ENCODE data around the gene HUS1B. TPM values are rescaled to one million over a fixed set of nuclear protein-coding genes. Genes with fewer than 3 reads are reported as not detected.

Gene HUS1B
- total RNA-seq, 2 experiments from 2014 or later, result 1.6 to 2.0 TPM

GRCh38 chr6:633611-634010 is 23.3 kb downstream of the HUS1B start:
- Mint-ChIP-seq H3K27ac (no peak overlapping the region), H3K4me3 (no peak overlapping the region), H3K27me3 (no peaks in the 10 kb centered on the region), H3K4me1 (peaks cover 6% of the 10 kb centered on the region), H3K9me3 (no peaks in the 10 kb centered on the region), H3K36me3 (peaks cover 24% of the 10 kb centered on the region)
- POLR2A ChIA-PET, result no interaction called here
- no peak for ATAC-seq (ENCODE audit: low read depth)
- DNase-seq, result no peak

GRCh38 chr6:628766-629165 is 28.1 kb downstream of the HUS1B start:
- DNase-seq (no peak), ATAC-seq (ENCODE audit: low read depth) (no peak)
- no peaks in the 10 kb centered on the region for H3K9me3 Mint-ChIP-seq
- peak overlapping the region; percentile 55 for H3K27ac Mint-ChIP-seq
- POLR2A ChIA-PET, result no interaction called here
- no peaks in the 10 kb centered on the region for H3K27me3 Mint-ChIP-seq
- H3K4me1 Mint-ChIP-seq, result peaks cover 8% of the 10 kb centered on the region
- no peak overlapping the region for H3K4me3 Mint-ChIP-seq
- peaks cover 19% of the 10 kb centered on the region for H3K36me3 Mint-ChIP-seq

DNA sequence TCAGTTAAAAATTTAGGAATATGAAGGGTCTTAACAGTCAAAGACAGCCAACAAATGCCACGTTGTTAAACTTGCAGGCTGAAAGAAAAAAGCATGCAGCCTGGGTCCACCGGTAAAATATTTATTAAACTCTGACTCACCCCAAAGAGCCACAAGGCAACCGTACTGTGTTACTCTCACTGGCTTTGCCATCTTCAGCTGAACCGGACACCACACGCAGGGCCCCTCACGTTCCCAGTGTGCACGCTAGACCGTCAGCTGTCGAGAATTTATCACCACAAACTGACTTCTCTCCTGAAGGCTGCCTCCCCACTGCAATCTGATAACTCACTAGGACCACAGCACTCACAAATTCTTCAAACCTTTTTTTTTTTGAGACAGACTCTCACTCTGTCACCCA is 30.7 kb downstream of the HUS1B start:
- Mint-ChIP-seq H3K9me3 (no peaks in the 10 kb centered on the region), H3K4me1 (peaks cover 8% of the 10 kb centered on the region), H3K4me3 (no peak overlapping the region), H3K36me3 (peaks cover 18% of the 10 kb centered on the region), H3K27me3 (no peaks in the 10 kb centered on the region), H3K27ac (no peak overlapping the region)
- DNase-seq (no peak), ATAC-seq (ENCODE audit: low read depth) (no peak)
- POLR2A ChIA-PET, result no interaction called here

DNA sequence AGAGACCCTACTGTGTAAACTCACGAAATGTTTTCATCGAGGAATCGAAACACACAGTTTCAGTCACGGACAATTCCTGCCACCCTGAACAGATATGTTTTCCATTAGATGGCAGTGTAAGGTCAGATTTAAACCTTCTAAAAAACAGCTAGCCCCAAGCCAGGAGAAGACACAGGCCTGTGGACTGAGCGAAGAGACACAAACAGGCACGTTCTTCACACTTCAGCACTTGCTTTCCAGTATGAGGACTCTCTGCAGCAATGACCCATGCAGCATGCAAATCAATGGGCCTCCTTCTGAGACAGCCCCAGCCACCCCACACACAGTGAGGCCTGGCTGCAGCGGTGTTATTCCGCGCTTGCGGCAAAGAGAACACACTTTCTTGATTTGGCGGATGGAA is 31.9 kb downstream of the HUS1B start:
- peaks cover 23% of the 10 kb centered on the region for H3K36me3 Mint-ChIP-seq
- no peaks in the 10 kb centered on the region for H3K27me3 Mint-ChIP-seq
- peaks cover 8% of the 10 kb centered on the region for H3K4me1 Mint-ChIP-seq
- no peak for DNase-seq
- H3K9me3 Mint-ChIP-seq, result no peaks in the 10 kb centered on the region
- ATAC-seq (ENCODE audit: low read depth), result no peak
- no peak overlapping the region for H3K4me3 Mint-ChIP-seq
- no peak overlapping the region for H3K27ac Mint-ChIP-seq
- POLR2A ChIA-PET, result no interaction called here

DNA sequence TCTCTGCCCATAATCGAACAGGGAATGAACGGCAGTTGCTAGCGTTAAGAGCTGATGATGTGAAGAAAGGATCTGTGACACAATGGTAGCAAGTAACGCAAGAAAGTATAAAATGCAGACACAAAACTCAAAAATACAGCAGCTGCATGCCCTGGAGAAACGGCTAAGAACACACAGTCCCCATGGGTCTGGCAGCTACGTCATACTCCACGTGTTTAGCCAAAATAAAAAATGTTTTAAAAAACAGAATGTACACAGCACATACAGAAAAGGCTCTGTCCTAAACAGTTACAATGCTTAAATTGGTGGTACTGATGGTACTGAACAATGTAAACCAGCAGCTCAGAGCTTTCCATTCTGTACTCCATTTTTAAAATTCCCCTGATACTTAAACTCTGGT is 34.4 kb downstream of the HUS1B start:
- Mint-ChIP-seq H3K9me3 (no peaks in the 10 kb centered on the region), H3K27me3 (no peaks in the 10 kb centered on the region), H3K4me1 (no peaks in the 10 kb centered on the region), H3K27ac (no peak overlapping the region), H3K4me3 (no peak overlapping the region), H3K36me3 (peaks cover 14% of the 10 kb centered on the region)
- POLR2A ChIA-PET, result no interaction called here
- no peak for DNase-seq
- no peak for ATAC-seq (ENCODE audit: low read depth)

- no peak for DNase-seq
- no peak overlapping the region for H3K4me3 Mint-ChIP-seq
- no peaks in the 10 kb centered on the region for H3K4me1 Mint-ChIP-seq
- H3K27ac Mint-ChIP-seq, result no peak overlapping the region
- H3K36me3 Mint-ChIP-seq, result peaks cover 17% of the 10 kb centered on the region
- no peaks in the 10 kb centered on the region for H3K9me3 Mint-ChIP-seq
- POLR2A ChIA-PET, result no interaction called here
- ATAC-seq (ENCODE audit: low read depth), result no peak
- no peaks in the 10 kb centered on the region for H3K27me3 Mint-ChIP-seq
Observed at GRCh38 chr6:621931-622330, 35.0 kb downstream of the HUS1B start.

DNA sequence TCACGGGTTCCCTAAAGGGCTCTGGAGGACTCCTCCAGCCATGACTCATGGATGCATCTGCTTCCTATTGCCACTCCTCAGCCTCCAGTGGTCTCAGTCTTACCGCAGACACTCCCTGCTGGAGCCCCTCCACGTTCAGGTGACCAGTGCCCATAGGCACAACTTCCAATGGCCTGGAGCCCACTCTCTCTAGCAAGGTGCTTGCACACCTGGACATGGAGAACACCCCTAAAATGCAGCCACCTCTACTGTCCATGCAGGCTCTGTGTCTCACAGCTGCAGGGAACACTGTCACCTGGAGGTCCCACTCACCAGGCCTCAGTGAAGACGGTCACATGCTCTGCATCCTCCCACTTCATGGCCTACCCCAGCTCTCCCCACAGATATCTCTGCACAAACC is 36.0 kb downstream of the HUS1B start:
- Mint-ChIP-seq H3K36me3 (peaks cover 19% of the 10 kb centered on the region), H3K27me3 (no peaks in the 10 kb centered on the region), H3K4me1 (no peaks in the 10 kb centered on the region), H3K4me3 (no peak overlapping the region), H3K9me3 (no peaks in the 10 kb centered on the region), H3K27ac (no peak overlapping the region)
- ATAC-seq (ENCODE audit: low read depth) (no peak), DNase-seq (no peak)
- POLR2A ChIA-PET, result no interaction called here

- Mint-ChIP-seq H3K4me1 (no peaks in the 10 kb centered on the region), H3K27me3 (no peaks in the 10 kb centered on the region)
Observed at GRCh38 chr6:620166-620565, 36.7 kb downstream of the HUS1B start.

GRCh38 chr6:617456-618100 is 39.3 kb downstream of the HUS1B start:
- Mint-ChIP-seq H3K4me1 (no peaks in the 10 kb centered on the region), H3K4me3 (no peak overlapping the region), H3K27ac (no peak overlapping the region), H3K27me3 (no peaks in the 10 kb centered on the region), H3K9me3 (no peaks in the 10 kb centered on the region), H3K36me3 (peaks cover 22% of the 10 kb centered on the region)
- ATAC-seq (ENCODE audit: low read depth), result no peak
- no peak for DNase-seq
- POLR2A ChIA-PET, result no interaction called here

More at GRCh38 chr6:620166-620565, 36.7 kb downstream of the HUS1B start:
- POLR2A ChIA-PET, result no interaction called here
- DNase-seq (no peak), ATAC-seq (ENCODE audit: low read depth) (no peak)
- Mint-ChIP-seq H3K9me3 (no peaks in the 10 kb centered on the region), H3K4me3 (no peak overlapping the region), H3K36me3 (peaks cover 25% of the 10 kb centered on the region), H3K27ac (no peak overlapping the region)

- H3K4me3 Mint-ChIP-seq, result no peak overlapping the region
- peaks cover 17% of the 10 kb centered on the region for H3K36me3 Mint-ChIP-seq
Observed at GRCh38 chr6:613981-614380, 42.9 kb downstream of the HUS1B start.

GRCh38 chr6:611928-612327 is 45.0 kb downstream of the HUS1B start:
- Mint-ChIP-seq H3K27ac (no peak overlapping the region), H3K27me3 (no peaks in the 10 kb centered on the region), H3K4me1 (peaks cover 5% of the 10 kb centered on the region), H3K9me3 (no peaks in the 10 kb centered on the region), H3K36me3 (peaks cover 13% of the 10 kb centered on the region), H3K4me3 (no peak overlapping the region)
- no peak for DNase-seq
- ATAC-seq (ENCODE audit: low read depth), result no peak
- POLR2A ChIA-PET, result no interaction called here

More at GRCh38 chr6:613981-614380, 42.9 kb downstream of the HUS1B start:
- no peaks in the 10 kb centered on the region for H3K9me3 Mint-ChIP-seq
- DNase-seq (no peak), ATAC-seq (ENCODE audit: low read depth) (no peak)
- no peak overlapping the region for H3K27ac Mint-ChIP-seq
- POLR2A ChIA-PET, result no interaction called here
- peaks cover 5% of the 10 kb centered on the region for H3K4me1 Mint-ChIP-seq
- no peaks in the 10 kb centered on the region for H3K27me3 Mint-ChIP-seq

GRCh38 chr6:610882-611281 is 46.0 kb downstream of the HUS1B start:
- Mint-ChIP-seq H3K4me3 (no peak overlapping the region), H3K27me3 (no peaks in the 10 kb centered on the region), H3K9me3 (peaks cover 2% of the 10 kb centered on the region), H3K36me3 (peaks cover 16% of the 10 kb centered on the region), H3K27ac (no peak overlapping the region), H3K4me1 (peaks cover 6% of the 10 kb centered on the region)
- DNase-seq (no peak), ATAC-seq (ENCODE audit: low read depth) (no peak)
- POLR2A ChIA-PET, result no interaction called here

- Mint-ChIP-seq H3K9me3 (peaks cover 3% of the 10 kb centered on the region), H3K27ac (no peak overlapping the region), H3K36me3 (peaks cover 12% of the 10 kb centered on the region), H3K4me1 (peaks cover 8% of the 10 kb centered on the region), H3K27me3 (no peaks in the 10 kb centered on the region), H3K4me3 (no peak overlapping the region)
- POLR2A ChIA-PET, result no interaction called here
- DNase-seq (no peak), ATAC-seq (ENCODE audit: low read depth) (no peak)
Observed at GRCh38 chr6:609905-610304, 47.0 kb downstream of the HUS1B start.

DNA sequence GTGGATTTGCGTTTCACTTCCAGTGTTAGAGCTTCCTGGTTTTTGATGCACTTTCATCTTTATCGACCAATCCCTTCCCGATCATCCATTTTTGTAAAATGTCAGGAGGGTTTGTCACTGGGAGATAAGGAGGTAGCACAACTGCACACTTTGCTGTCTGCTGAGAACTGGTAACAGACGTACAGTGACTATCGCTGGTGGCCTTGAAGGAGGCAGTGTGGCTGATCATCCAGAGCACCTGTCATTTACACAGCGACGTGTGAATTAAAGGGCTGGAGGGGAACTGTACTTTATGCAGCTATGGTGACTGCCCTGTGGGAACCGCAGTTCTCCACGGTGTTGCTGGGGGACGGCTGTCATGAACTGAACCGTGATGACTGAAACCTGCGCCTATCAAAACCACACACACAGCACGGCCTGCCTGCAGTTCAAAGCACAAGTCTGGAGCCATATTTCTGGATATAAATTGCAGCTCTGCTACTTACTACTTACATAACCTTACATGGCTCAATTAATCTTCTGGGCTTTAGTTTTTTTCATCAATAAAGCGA is 50.0 kb downstream of the HUS1B start:
- no peak overlapping the region for H3K27ac Mint-ChIP-seq
- H3K36me3 Mint-ChIP-seq, result peaks cover 10% of the 10 kb centered on the region
- DNase-seq, result no peak
- H3K27me3 Mint-ChIP-seq, result no peaks in the 10 kb centered on the region
- H3K9me3 Mint-ChIP-seq, result peaks cover 3% of the 10 kb centered on the region
- H3K4me1 Mint-ChIP-seq, result peaks cover 8% of the 10 kb centered on the region
- POLR2A ChIA-PET, result no interaction called here
- ATAC-seq (ENCODE audit: low read depth), result no peak
- no peak overlapping the region for H3K4me3 Mint-ChIP-seq
